GM21423 (cell line): Measurements from ENCODE around the gene RBM22.

Experiments
- ATAC-seq: cut with Tn5 transposase; IDR thresholded peaks from one replicate; pipeline ENCODE4 v1.9.1; 2021; ENCODE audit warnings: mild to moderate bottlenecking, moderate library complexity; ENCODE audit not compliant: unreplicated experiment

Gene RBM22

GRCh38 chr5:150672884-150673275 lies 28.0 kb downstream of the RBM22 start:
- ATAC-seq: no peak

DNA sequence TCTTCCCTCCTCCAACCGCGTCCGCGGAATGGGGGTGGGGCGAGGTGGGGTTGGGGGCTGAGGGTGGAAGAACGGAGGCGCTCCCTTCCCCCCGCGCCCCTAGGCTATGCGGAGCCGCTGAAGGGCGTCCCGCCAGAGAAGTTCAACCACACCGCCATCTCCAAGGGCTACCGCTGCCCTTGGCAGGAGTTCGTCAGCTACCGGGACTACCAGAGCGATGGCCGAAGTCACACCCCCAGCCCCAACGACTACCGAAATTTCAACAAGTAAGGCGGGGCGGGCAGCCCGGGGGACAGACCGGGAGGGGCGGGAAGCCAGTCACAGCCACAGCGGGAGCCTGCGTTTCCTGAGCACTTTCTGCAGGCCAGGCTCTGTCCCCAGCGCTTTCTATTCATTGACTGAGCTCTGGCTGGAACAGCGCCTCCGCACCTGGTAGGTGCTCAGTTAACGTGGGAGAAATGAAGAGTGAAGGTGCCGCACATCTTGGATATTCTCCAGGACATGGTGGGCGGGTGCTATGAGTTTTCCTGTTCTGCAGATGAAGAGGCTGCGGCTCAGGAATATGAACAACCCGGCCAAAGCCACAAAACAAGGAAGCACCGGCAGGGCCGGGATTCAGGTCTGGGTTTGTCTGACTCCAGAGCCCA lies 28.5 kb downstream of the RBM22 start:
- peak; percentile 54 for ATAC-seq

DNA sequence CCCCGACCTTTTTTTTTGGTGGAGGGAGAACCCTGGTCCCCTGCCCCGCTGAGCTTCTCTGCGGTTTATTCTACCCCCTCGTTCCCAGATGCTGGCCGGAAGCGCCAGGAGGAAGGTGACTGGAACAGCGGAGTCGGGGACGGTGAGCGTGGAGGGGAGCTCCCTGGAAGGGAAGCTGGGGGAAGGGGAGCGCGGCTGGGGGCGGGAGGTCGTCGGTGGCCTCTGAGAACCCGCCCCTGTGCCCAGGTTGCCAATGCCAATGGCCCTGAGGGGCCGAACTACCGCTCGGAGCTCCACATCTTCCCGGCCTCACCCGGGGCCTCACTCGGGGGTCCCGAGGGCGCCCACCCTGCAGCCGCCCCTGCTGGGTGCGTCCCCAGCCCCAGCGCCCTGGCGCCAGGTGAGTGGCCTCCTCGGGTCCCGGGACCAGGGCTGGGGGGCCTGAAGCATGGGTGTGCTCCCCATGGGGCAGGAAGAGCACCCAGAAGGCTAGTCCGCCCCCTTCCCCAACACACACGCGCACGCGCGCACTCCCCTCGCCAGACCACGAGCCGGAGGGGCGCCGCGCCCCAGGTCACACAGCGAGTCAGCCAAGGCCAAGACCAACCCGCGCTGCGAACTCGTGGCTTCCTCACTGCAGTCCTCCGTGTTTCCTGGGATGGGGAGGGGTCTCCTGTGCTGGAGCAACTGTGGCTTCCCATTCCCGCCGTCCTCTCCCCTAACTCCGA lies 29.2 kb downstream of the RBM22 start:
- peak; percentile 29 for ATAC-seq

DNA sequence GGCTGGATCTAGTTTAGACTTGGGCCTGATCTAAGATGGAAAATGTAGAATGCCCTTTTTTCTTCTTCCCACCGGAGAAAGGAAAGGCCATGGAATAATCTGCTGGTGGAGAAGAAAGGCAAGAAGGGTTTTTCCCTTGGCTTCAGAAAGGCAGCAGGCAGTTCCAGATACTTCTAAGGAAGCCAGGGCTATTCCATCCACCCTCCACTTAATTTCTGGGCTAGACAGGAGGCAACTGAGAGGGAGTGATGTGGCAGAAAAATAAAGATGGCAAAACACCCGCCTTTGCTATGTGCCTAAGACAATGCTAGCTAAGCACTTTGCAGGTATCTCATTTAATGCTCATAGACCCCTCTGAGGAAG lies 29.9 kb downstream of the RBM22 start:
- no peak for ATAC-seq

DNA sequence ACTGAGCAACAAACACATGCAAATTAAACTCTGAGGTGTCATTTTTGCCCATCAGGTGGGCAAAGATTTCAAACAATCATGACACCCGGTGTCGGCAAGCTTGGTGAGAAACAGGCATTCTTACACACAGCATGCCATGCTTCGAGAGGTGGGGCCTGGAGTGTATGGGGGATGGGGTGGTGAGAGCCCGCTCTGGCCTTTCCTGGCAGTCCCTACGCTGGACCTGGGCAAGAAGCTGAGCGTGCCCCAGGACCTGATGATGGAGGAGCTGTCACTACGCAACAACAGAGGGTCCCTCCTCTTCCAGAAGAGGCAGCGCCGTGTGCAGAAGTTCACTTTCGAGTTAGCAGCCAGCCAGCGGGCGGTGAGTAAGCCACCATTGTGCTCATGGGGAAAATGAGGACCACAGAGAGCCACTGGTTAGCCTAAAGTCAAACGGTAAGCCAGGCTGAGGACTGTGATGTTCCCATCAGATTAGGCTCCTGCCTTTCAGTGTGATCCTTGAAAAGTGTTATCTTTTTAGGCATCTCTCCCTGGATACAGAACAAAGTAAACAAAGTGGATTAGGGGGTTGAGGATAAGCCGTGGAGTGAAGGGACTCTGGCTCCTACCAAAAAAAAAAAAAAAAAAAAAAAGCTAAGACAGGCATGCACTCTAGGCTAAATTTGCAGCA lies 30.5 kb downstream of the RBM22 start:
- ATAC-seq: no peak

DNA sequence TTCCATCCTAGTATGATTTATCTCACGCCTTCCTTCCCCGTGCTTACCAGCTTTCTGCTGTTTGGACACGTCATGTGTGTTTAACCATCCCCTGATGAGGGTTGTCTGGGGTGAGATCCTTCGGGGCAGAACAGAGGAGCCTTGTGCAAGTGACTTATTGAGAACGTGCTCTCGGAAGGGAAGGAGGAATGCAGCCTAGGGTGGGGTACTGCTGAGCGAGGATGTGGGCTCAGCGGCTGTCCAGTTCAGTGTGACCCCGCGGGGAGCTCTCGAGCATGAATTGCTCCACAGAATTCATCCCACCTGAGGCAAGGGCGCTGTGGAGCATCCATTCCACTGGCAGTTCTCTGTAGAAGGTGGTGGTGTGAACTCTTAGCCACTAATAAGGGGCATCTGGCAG lies 35.8 kb downstream of the RBM22 start:
- no peak for ATAC-seq

DNA sequence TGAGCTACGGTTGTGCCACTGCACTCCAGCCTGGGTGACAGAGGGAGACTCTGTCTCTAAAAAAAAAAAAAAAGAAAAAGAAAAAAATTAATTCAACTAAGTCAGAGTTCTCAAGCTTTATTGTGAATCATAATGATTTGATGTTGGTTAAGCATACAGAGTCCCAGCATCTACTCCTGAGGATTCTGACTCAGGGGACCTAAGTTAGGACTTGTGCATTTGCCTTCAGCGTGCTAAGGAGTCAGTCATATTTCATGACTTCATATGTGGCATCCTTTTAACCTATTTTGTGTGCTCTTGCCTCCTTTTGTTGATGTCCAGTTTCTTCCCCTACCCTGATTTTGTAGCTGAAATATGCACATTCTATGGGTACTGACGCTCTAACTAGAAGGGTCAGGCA lies 36.9 kb downstream of the RBM22 start:
- no peak for ATAC-seq

DNA sequence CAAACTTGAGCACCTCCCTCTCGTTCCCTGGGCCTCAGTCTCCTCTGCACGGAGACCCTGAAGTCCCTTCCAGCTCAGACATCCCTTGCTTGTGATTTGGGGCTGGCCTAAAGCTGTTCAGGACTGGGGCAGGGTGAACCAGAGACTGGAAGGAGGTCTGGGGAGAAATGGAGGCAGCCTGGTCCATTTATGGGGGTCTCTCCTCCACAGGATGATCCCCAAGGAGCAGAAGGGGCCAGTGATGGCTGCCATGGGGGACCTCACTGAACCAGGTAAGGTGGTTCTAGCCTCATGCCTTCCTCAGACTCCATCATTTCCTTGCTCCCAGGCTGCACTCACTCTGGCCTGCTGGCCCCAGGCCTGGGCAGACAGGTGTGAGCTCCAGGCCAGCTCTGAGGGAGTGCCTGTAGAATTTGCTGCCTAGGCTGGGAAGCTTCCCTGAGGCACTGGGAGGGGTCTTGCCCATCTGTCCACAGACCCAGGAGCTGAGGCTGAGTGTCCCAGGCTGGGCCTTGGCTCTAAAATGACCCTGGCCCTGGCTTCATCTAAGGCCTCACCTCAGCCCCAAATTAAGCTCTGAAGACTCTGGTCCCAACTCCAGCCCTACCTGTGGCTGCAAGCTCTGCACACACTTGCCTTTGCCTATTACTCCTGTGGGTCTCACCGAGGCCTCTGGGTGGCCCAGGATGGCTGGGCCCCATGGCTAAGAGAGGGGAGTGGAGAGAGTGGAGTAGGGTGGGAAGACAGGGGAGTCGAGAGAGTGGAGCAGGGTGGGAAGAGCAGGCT lies 37.9 kb downstream of the RBM22 start:
- no peak for ATAC-seq

DNA sequence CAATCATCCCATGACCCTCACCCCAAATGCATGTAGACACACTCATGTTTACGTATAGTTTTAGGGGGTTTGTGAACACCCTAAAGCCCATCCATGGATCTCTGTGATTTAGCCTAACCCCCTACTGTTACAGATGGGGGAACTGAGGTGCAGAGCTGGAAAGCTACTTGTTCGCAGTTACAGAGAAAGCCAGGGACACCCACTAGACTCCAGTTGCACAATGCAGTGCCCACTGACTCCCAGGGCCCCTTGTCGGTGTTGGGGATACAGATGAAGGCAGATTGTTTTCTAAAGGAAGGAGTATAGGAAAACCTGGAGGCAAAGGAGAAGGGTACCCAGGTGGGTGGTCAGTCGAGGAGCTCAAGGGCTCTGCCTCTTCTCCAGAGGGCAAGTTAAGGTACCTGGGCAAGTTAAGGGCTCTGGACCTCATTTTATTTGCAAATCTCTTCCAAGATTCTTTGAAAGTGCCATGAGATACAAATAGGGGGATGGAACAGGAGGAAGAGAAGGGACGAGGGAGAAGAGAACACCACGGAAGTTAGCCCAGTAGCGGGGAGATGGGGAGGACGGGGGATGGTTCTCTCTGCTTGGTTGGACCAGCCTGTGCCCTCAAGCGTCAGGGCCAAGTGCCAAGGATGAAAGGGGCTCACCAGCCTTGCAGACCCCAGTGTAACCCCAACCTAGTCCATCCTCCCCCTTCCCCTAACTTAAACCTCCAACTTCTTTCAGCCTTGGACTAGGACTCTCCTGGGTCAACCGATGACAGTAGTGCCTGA lies 38.9 kb downstream of the RBM22 start:
- no peak for ATAC-seq

DNA sequence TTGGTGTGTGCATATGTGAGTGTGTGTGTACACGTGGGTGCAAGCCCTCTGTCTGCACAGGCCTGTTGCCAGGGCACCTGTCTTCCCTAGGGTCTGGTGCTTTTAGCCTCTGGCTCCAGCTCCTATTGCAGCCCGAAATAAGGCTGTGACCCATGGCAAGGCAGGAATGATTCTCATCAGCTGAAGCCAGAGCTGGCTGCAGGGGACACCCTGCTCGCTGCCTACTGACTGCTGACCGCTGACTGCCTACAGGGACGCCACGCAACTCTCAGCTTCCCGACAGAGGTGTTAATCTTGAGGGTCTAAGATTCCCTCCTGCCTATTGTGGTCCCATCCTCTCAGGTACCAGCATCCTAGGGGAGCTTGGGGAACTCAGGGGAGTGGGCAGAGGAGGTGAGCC lies 39.8 kb downstream of the RBM22 start, which contains the start of gene MYOZ3:
Gene MYOZ3 (plus strand): TSS at position 166 of the 400 bp plus-strand sequence. CDS start 1,691 bp downstream, outside the sequence.
- no peak for ATAC-seq

GRCh38 chr5:150660108-150660831 lies 40.6 kb downstream of the RBM22 start:
- ATAC-seq: no peak

DNA sequence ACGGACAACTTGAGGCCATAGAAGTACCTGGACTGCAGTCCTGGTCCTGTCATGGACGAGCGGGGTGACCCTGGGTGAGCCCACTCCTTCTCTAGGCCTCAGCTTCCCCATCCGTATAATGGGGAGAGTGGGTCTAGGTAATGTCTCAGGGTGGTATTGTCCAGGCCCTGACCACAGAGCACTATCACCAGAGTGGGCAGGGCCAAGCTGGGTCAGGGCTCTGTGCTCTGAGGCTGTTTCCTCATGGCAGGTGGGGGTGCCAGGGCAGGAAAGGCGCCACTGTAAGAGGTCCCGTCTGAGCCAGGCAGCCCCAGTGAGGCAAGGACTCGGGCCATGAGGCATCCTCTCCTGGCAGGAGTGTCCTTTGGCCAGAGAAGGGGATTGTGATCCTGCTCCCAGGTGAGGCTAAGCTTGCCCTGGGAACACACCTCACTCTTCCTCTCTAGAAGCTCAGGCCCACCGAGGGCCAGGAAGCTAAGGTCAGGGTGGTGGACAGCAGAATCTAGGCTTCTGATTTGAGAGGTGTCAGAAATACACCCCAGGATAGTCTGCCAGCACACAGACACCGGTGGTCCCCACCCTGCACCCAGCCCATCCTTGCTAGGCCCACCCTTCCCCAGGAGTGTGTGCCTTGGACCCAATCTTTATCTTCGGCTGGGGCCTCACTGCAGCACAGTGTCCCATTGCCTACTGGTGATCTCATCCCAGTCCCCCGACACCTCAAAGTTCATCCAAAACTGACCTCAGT lies 41.3 kb downstream of the RBM22 start:
- no peak for ATAC-seq

- ATAC-seq: no peak
Observed at GRCh38 chr5:150658699-150659265, 42.1 kb downstream of the RBM22 start.

DNA sequence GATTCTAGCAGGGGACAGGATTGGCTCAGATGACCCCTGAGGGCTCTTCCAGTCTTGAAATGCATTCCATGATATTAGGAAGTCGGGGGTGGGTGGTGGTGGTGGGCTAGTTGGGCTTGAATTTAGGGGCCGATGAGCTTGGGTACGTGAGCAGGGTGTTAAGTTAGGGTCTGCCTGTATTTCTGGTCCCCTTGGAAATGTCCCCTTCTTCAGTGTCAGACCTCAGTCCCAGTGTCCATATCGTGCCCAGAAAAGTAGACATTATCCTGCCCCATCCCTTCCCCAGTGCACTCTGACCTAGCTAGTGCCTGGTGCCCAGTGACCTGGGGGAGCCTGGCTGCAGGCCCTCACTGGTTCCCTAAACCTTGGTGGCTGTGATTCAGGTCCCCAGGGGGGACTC lies 42.7 kb downstream of the RBM22 start:
- no peak for ATAC-seq

- peak; percentile 80 for ATAC-seq
Observed at GRCh38 chr5:150656191-150657132, 44.4 kb downstream of the RBM22 start.

DNA sequence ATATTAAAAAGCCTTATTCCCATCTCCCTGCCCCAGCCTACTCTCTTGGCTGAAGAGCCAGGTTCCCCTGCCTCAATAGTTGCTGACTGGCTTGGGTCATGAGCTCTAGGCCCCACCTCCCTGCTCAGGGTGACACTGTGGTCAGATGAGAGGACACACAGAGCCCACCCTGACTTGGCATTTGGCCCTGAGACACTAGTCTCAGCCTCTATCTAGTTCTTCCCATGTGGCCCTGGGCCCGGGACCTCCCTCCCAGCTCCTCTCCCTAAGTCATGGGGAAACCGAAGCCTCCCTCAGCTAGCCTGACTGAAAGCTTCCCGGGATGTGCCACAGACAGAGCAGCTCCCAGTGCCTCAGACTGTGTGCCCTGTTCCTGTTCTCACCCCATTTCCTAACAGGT lies 45.6 kb downstream of the RBM22 start:
- no peak for ATAC-seq

DNA sequence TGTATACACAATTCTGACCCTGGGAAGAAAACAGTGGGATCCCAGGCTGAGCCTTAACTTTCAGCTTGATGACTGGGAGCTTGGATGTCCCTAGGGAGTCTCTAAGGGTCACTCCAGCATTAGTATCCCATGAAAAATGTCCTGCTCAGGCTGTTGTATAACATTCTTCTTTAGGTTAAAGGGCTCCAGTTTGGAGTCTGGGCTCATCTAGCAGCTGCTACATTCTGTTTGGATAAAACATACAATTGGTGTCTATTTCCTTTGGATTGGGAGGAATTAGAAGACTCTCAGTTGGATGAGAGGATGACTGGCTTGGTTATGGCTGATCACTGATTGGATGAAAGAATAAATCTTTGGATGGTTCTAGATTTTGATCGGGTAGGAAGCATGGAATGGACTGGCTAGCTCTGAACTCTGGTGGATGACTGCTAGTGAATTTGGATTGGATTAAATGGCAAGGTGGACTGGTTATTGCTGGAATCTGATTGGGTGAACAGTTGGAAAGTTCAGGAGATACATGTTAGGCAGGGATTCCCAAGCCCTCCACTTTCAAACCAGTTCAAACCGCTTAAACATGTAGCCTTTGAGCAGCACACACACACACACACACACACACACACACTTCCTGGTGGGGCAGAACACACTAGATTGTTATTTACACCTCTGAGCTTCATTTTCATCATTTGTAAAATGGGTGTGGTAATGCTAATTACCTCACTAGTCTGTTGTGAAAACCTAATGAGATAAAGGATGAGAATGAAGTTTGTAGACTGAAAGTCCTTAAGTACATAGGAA lies 46.9 kb downstream of the RBM22 start:
- ATAC-seq: no peak
